HL-60 (cell line): ENCODE data around the gene PRSS50.

Experiments
- DNase-seq, 2 experiments: peaks; one replicate each; pipeline ENCODE4 v3.0.0-alpha.2; 2010 to 2020; ENCODE audit warnings: low read depth in 1 of 2, low spot score in 1 of 2
- H3K27ac ChIP-seq: fragments of 250-450 bp; sonication (Bioruptor Pico); replicated peaks from 2 replicates; pipeline ENCODE4 v1.5.1; 2020; ENCODE audit warnings: mild to moderate bottlenecking, moderate library complexity
- H3K27me3 ChIP-seq: fragments of 250-450 bp; sonication (Bioruptor Pico); 2 replicates; pipeline ENCODE4 v1.5.1; 2021; ENCODE audit warnings: mild to moderate bottlenecking, moderate library complexity; ENCODE audit not compliant: insufficient read depth, poor library complexity, severe bottlenecking
- H3K4me3 ChIP-seq: replicated peaks from 2 replicates; pipeline ENCODE4 v1.5.1; 2011; ENCODE audit warnings: mild to moderate bottlenecking, control low read depth, low read length; ENCODE audit not compliant: insufficient read depth
- CTCF ChIP-seq: IDR thresholded peaks from one replicate; pipeline ENCODE4 v1.5.1; 2011; ENCODE audit warnings: low read length, control low read depth, inconsistent platforms; ENCODE audit not compliant: insufficient read depth
- GABPA ChIP-seq: IDR thresholded peaks from 2 replicates; pipeline ENCODE4 v1.6.1; 2012; ENCODE audit warnings: low read depth
- POLR2AphosphoS5 ChIP-seq: IDR thresholded peaks from 2 replicates; pipeline ENCODE4 v1.6.1; 2012; ENCODE audit warnings: low read depth
- SPI1 ChIP-seq: IDR thresholded peaks from 2 replicates; pipeline ENCODE4 v1.6.1; 2012; ENCODE audit warnings: low read depth, mild to moderate bottlenecking, borderline replicate concordance
- TF ChIP-seq, protein P1 (sequence below): IDR thresholded peaks from 2 replicates; pipeline ENCODE4 v1.6.1; 2012; ENCODE audit warnings: low read depth; ENCODE audit not compliant: insufficient replicate concordance

Gene PRSS50

GRCh38 chr3:46712191-46713049, 5.2 kb downstream of the PRSS50 start:
- Histone ChIP-seq H3K27me3 (no peaks in the 10 kb centered on the region), H3K4me3 (no peak overlapping the region), H3K27ac (no peak overlapping the region)
- no peak for DNase-seq
- TF ChIP-seq CTCF: no peak
- no peak for TF ChIP-seq POLR2AphosphoS5
- no peak for TF ChIP-seq GABPA
- TF ChIP-seq, protein P1, sequence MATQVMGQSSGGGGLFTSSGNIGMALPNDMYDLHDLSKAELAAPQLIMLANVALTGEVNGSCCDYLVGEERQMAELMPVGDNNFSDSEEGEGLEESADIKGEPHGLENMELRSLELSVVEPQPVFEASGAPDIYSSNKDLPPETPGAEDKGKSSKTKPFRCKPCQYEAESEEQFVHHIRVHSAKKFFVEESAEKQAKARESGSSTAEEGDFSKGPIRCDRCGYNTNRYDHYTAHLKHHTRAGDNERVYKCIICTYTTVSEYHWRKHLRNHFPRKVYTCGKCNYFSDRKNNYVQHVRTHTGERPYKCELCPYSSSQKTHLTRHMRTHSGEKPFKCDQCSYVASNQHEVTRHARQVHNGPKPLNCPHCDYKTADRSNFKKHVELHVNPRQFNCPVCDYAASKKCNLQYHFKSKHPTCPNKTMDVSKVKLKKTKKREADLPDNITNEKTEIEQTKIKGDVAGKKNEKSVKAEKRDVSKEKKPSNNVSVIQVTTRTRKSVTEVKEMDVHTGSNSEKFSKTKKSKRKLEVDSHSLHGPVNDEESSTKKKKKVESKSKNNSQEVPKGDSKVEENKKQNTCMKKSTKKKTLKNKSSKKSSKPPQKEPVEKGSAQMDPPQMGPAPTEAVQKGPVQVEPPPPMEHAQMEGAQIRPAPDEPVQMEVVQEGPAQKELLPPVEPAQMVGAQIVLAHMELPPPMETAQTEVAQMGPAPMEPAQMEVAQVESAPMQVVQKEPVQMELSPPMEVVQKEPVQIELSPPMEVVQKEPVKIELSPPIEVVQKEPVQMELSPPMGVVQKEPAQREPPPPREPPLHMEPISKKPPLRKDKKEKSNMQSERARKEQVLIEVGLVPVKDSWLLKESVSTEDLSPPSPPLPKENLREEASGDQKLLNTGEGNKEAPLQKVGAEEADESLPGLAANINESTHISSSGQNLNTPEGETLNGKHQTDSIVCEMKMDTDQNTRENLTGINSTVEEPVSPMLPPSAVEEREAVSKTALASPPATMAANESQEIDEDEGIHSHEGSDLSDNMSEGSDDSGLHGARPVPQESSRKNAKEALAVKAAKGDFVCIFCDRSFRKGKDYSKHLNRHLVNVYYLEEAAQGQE: no peak
- no peak for TF ChIP-seq SPI1

GRCh38 chr3:46711760-46712159, 5.9 kb downstream of the PRSS50 start:
- no peak overlapping the region for H3K4me3 ChIP-seq
- no peak overlapping the region for H3K27ac ChIP-seq
- no peak for DNase-seq
- H3K27me3 ChIP-seq: no peaks in the 10 kb centered on the region
- TF ChIP-seq, protein P1: no peak

DNA sequence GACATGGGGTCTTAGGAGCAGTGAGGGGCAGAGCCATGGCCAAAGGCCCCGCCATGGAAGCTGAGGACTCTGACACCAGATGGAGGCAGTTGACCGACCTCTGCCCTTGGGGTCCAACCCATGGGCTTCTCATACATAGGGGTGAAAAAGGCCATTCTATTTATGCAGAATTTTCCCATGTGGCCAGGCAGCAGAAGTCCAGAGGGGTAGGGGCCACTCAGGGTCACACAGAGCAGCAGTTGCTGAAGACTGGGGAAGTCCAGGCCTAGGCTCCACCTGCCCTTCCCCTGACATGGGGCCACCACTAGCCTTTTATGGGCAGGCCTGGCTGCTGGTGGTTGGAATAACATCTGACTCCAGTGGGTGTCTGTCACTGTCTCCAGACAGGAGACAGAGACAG, 6.4 kb downstream of the PRSS50 start:
- TF ChIP-seq, protein P1: no peak
- TF ChIP-seq GABPA (no peak), CTCF (no peak), POLR2AphosphoS5 (no peak), SPI1 (no peak)
- no peak overlapping the region for H3K4me3 ChIP-seq
- no peak overlapping the region for H3K27ac ChIP-seq
- no peaks in the 10 kb centered on the region for H3K27me3 ChIP-seq
- no peak for DNase-seq
